Ascending aorta (tissue), 2 donors: ENCODE results near the gene DNAJB11. TPM values are rescaled to one million over a fixed set of nuclear protein-coding genes. Genes with fewer than 3 reads are reported as not detected.

Source experiments
- DNase-seq, 2 donors: peaks; one replicate each; pipeline ENCODE4 v3.0.0-alpha.2; 2019; ENCODE audit warnings: low spot score in 2 of 2
- H3K27ac ChIP-seq, 2 donors: fragments of 200-600 bp; sonication (generic); one replicate each; pipeline ENCODE4 v1.5.1; 2016 to 2017; ENCODE audit warnings: mild to moderate bottlenecking in 1 of 2
- H3K27me3 ChIP-seq: fragments of 200-600 bp; sonication (generic); one replicate; pipeline ENCODE4 v1.5.1; 2017
- H3K36me3 ChIP-seq, 2 donors: fragments of 200-600 bp; sonication (generic); one replicate each; pipeline ENCODE4 v1.5.1; 2016
- H3K4me1 ChIP-seq, 2 donors: fragments of 200-600 bp; sonication (generic); one replicate each; pipeline ENCODE4 v1.5.1; 2016 to 2017; ENCODE audit warnings: mild to moderate bottlenecking in 1 of 2
- H3K4me3 ChIP-seq, 2 donors: fragments of 200-600 bp; sonication (generic); one replicate each; pipeline ENCODE4 v1.5.1; 2016 to 2017; ENCODE audit warnings: mild to moderate bottlenecking in 1 of 2
- H3K9me3 ChIP-seq, 2 donors: fragments of 200-600 bp; sonication (generic); one replicate each; pipeline ENCODE4 v1.5.1; 2016
- CTCF ChIP-seq, 3 experiments: fragments of 200-600 bp in 2 of 3; fragments of 450-650 bp in 1 of 3; sonication (generic) in 2 of 3; IDR thresholded peaks; one replicate each; pipeline ENCODE4 v1.5.1; 2016 to 2019; ENCODE audit warnings: antibody characterized with exemption in 3 of 3, mild to moderate bottlenecking in 1 of 3, moderate library complexity in 1 of 3
- intact Hi-C: fragments of 100-400 bp; cut with DNase I; formaldehyde crosslinking; loops from one replicate; pipeline ENCODE4 v1.15.1; 2023
- total RNA-seq: library from RNA; depleted of rRNA; stranded (reverse); fragments of >200 nt; gene quantifications from one replicate; pipeline ENCODE4 v1.1.0, GENCODE V29; 2016

Gene DNAJB11
- total RNA-seq, 1 donor from 2014 or later: 31.3 TPM

- no peaks in the 10 kb centered on the region for H3K9me3 ChIP-seq
- no peaks in the 10 kb centered on the region for H3K36me3 ChIP-seq
- H3K27me3 ChIP-seq: no peaks in the 10 kb centered on the region
- no peak overlapping the region for H3K4me3 ChIP-seq
- intact Hi-C loops: no loop called here
- no peak for DNase-seq
- H3K27ac ChIP-seq: no peak overlapping the region
- no peak for TF ChIP-seq CTCF (IDR thresholded peaks at IDR 0.05)
- H3K4me1 ChIP-seq: no peaks in the 10 kb centered on the region
Observed at GRCh38 chr3:186592682-186593081, 22.2 kb downstream of the DNAJB11 start.

- no peaks in the 10 kb centered on the region for H3K36me3 ChIP-seq
- no peaks in the 10 kb centered on the region for H3K27me3 ChIP-seq
- H3K4me3 ChIP-seq: no peak overlapping the region
- no peaks in the 10 kb centered on the region for H3K9me3 ChIP-seq
- DNase-seq: no peak
- no peak for TF ChIP-seq CTCF (IDR thresholded peaks at IDR 0.05)
- no peaks in the 10 kb centered on the region for H3K4me1 ChIP-seq
- intact Hi-C loops: no loop called here
- no peak overlapping the region for H3K27ac ChIP-seq
Observed at GRCh38 chr3:186593862-186594261, 23.3 kb downstream of the DNAJB11 start.

- no peaks in the 10 kb centered on the region for H3K27me3 ChIP-seq
- intact Hi-C loops: no loop called here
- H3K4me1 ChIP-seq: no peaks in the 10 kb centered on the region
- no peak overlapping the region for H3K27ac ChIP-seq
- no peak for DNase-seq
- no peaks in the 10 kb centered on the region for H3K36me3 ChIP-seq
- no peaks in the 10 kb centered on the region for H3K9me3 ChIP-seq
- TF ChIP-seq CTCF (IDR thresholded peaks at IDR 0.05): no peak
- H3K4me3 ChIP-seq: no peak overlapping the region
Observed at GRCh38 chr3:186594591-186595113, 24.1 kb downstream of the DNAJB11 start.

GRCh38 chr3:186596568-186597287 lies 26.2 kb downstream of the DNAJB11 start:
- Histone ChIP-seq H3K9me3 (no peaks in the 10 kb centered on the region), H3K27me3 (no peaks in the 10 kb centered on the region), H3K4me1 (no peaks in the 10 kb centered on the region), H3K4me3 (no peak overlapping the region), H3K36me3 (no peaks in the 10 kb centered on the region), H3K27ac (no peak overlapping the region)
- TF ChIP-seq CTCF (IDR thresholded peaks at IDR 0.05): no peak
- no peak for DNase-seq
- intact Hi-C loops: no loop called here

GRCh38 chr3:186598108-186598784 lies 27.7 kb downstream of the DNAJB11 start:
- Histone ChIP-seq H3K4me1 (no peaks in the 10 kb centered on the region), H3K27me3 (no peaks in the 10 kb centered on the region), H3K36me3 (no peaks in the 10 kb centered on the region), H3K9me3 (no peaks in the 10 kb centered on the region), H3K4me3 (no peak overlapping the region), H3K27ac (peak overlapping the region in 1 of 2 donors; percentile 60)
- peak; percentile 20 to 77 for DNase-seq
- intact Hi-C loops: no loop called here
- TF ChIP-seq CTCF (IDR thresholded peaks at IDR 0.05): no peak
